GM12878 (cell line): ENCODE results near the gene MRPS21. TPM values are rescaled to one million over a fixed set of nuclear protein-coding genes. Genes with fewer than 3 reads are reported as not detected.

ENCODE experiments used
- FOS ChIP-seq: IDR thresholded peaks from 3 replicates; pipeline ENCODE4 v1.6.1; 2011; ENCODE audit warnings: borderline replicate concordance; ENCODE audit not compliant: insufficient read length; ENCODE audit errors: extremely low read depth
- REST ChIP-seq: IDR thresholded peaks from 2 replicates; pipeline ENCODE4 v1.6.1; 2012; ENCODE audit warnings: mild to moderate bottlenecking, low read depth, low read length
- SMAD1 ChIP-seq: fragments of 450-650 bp; IDR thresholded peaks from 2 replicates; pipeline ENCODE4 v1.6.1; 2018; ENCODE audit warnings: mild to moderate bottlenecking, low read depth; ENCODE audit not compliant: partially characterized antibody
- ZNF687 ChIP-seq: fragments of 450-650 bp; IDR thresholded peaks from 2 replicates; pipeline ENCODE4 v1.6.1; 2017; ENCODE audit warnings: mild to moderate bottlenecking, moderate library complexity
- polyA plus RNA-seq, 11 experiments: library from polyadenylated mRNA; depleted of rRNA in 4 of 11; unstranded in 6 of 11; stranded (reverse) in 5 of 11; fragments of >200 nt; fragmentation: Nextera tagmentation in 4 of 11; fragmentation: Illumina TruSeq in 1 of 11; extraction: Ambion mirVana in 4 of 11; extraction: Trizol in 1 of 11; gene quantifications; 1 replicate in 1 of 11; 2 replicates in 10 of 11; pipeline versions ENCODE4 v1.2.1 to v1.2.3, GENCODE V29; 2011 to 2016; ENCODE audit warnings: inconsistent platforms in 2 of 11, missing spikeins in 2 of 11, low read depth in 1 of 11
- total RNA-seq, 4 experiments: library from RNA; depleted of rRNA in 3 of 4; stranded (reverse); fragments of >200 nt in 3 of 4; fragmentation: Illumina TruSeq in 1 of 4; extraction: Trizol in 1 of 4; gene quantifications; 2 replicates each; pipeline versions ENCODE4 v1.2.1 to v1.2.3, GENCODE V29; 2013 to 2021
- TF ChIP-seq, protein P1 (sequence below): IDR thresholded peaks from 2 replicates; pipeline ENCODE4 v1.6.1; 2012; ENCODE audit warnings: low read depth, low read length, improper control_type of control experiment

Gene MRPS21
- total and polyA plus RNA-seq, 10 of the 15 experiments (the other 5 are each of a cell fraction or from before 2014, with no cell fraction given) = 69.4 to 275 (median 103) TPM

- TF ChIP-seq FOS (no peak), SMAD1 (no peak), ZNF687 (no peak), REST (no peak)
- TF ChIP-seq, protein P1, sequence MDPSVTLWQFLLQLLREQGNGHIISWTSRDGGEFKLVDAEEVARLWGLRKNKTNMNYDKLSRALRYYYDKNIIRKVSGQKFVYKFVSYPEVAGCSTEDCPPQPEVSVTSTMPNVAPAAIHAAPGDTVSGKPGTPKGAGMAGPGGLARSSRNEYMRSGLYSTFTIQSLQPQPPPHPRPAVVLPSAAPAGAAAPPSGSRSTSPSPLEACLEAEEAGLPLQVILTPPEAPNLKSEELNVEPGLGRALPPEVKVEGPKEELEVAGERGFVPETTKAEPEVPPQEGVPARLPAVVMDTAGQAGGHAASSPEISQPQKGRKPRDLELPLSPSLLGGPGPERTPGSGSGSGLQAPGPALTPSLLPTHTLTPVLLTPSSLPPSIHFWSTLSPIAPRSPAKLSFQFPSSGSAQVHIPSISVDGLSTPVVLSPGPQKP = no peak
Observed at GRCh38 chr1:150352866-150353265, 59.2 kb downstream of the MRPS21 start (continued).

Other genes with a start within 250 kb of the MRPS21 start
Only the 7 nearest of the 12 such genes appear.
- 59.2 and 73.2 TPM in 2 replicates for gene ANP32E, start 57.7 kb upstream of the MRPS21 start, total RNA-seq (2014; rRNA removed)
- 106 and 111 TPM in 2 replicates for gene ANP32E, start 57.7 kb upstream of the MRPS21 start, total RNA-seq (2014; rRNA removed; fragmentation: Illumina TruSeq; extraction: Trizol)
- 92.8 and 98.6 TPM in 2 replicates for gene ANP32E, start 57.7 kb upstream of the MRPS21 start, total RNA-seq (2021)
- gene ANP32E, start 57.7 kb upstream of the MRPS21 start, polyA plus RNA-seq (2011; rRNA removed) = 67.6 and 129 TPM in 2 replicates
- gene ANP32E, start 57.7 kb upstream of the MRPS21 start, polyA plus RNA-seq (2014; fragmentation: Illumina TruSeq; extraction: Trizol) = 137 and 179 TPM in 2 replicates
- 100 to 1,000 TPM; 142 to 250 TPM for gene ANP32E, start 57.7 kb upstream of the MRPS21 start, polyA plus RNA-seq (2014; fragmentation: Nextera tagmentation; extraction: Ambion mirVana)
- 66.3 and 73.2 TPM in 2 replicates for gene ANP32E, start 57.7 kb upstream of the MRPS21 start, polyA plus RNA-seq (2014; rRNA removed)
- gene ANP32E, start 57.7 kb upstream of the MRPS21 start, polyA plus RNA-seq (2016; fragmentation: Nextera tagmentation; extraction: Ambion mirVana) = 100 to 1,000 TPM; 240 to 243 TPM
- not detected in 2 replicates for gene CA14, start 36.1 kb upstream of the MRPS21 start, total RNA-seq (2014; rRNA removed)
- not detected in 2 replicates for gene CA14, start 36.1 kb upstream of the MRPS21 start, total RNA-seq (2014; rRNA removed; fragmentation: Illumina TruSeq; extraction: Trizol)
- not detected in 2 replicates for gene CA14, start 36.1 kb upstream of the MRPS21 start, total RNA-seq (2021)
- not detected in 2 replicates for gene CA14, start 36.1 kb upstream of the MRPS21 start, polyA plus RNA-seq (2011; rRNA removed)
- gene CA14, start 36.1 kb upstream of the MRPS21 start, polyA plus RNA-seq (2014; fragmentation: Illumina TruSeq; extraction: Trizol) = not detected in 2 replicates
- under 1 TPM; 0.11 to 0.26 TPM for gene CA14, start 36.1 kb upstream of the MRPS21 start, polyA plus RNA-seq (2014; fragmentation: Nextera tagmentation; extraction: Ambion mirVana)
- not detected in 2 replicates for gene CA14, start 36.1 kb upstream of the MRPS21 start, polyA plus RNA-seq (2014; rRNA removed)
- under 1 TPM; 0.32 to 0.35 TPM for gene CA14, start 36.1 kb upstream of the MRPS21 start, polyA plus RNA-seq (2016; fragmentation: Nextera tagmentation; extraction: Ambion mirVana)
- 93.7 and 95.7 TPM in 2 replicates for gene APH1A, start 24.8 kb upstream of the MRPS21 start, total RNA-seq (2014; rRNA removed)
- gene APH1A, start 24.8 kb upstream of the MRPS21 start, total RNA-seq (2014; rRNA removed; fragmentation: Illumina TruSeq; extraction: Trizol) = 79.4 and 79.7 TPM in 2 replicates
- gene APH1A, start 24.8 kb upstream of the MRPS21 start, total RNA-seq (2021) = 130 TPM in 2 replicates
- 95.5 and 116 TPM in 2 replicates for gene APH1A, start 24.8 kb upstream of the MRPS21 start, polyA plus RNA-seq (2011; rRNA removed)
- gene APH1A, start 24.8 kb upstream of the MRPS21 start, polyA plus RNA-seq (2014; fragmentation: Illumina TruSeq; extraction: Trizol) = 83.0 and 106 TPM in 2 replicates
- 10 to 100 TPM in 1 of 2 experiments, 1 to 10 TPM in 1; 6.7 to 13.5 TPM for gene APH1A, start 24.8 kb upstream of the MRPS21 start, polyA plus RNA-seq (2014; fragmentation: Nextera tagmentation; extraction: Ambion mirVana)
- 123 and 124 TPM in 2 replicates for gene APH1A, start 24.8 kb upstream of the MRPS21 start, polyA plus RNA-seq (2014; rRNA removed)
- gene APH1A, start 24.8 kb upstream of the MRPS21 start, polyA plus RNA-seq (2016; fragmentation: Nextera tagmentation; extraction: Ambion mirVana) = 10 to 100 TPM; 37.0 to 40.3 TPM
- gene C1orf54, start 21.1 kb upstream of the MRPS21 start, total RNA-seq (2014; rRNA removed) = 19.8 and 24.6 TPM in 2 replicates
- 24.0 and 24.6 TPM in 2 replicates for gene C1orf54, start 21.1 kb upstream of the MRPS21 start, total RNA-seq (2014; rRNA removed; fragmentation: Illumina TruSeq; extraction: Trizol)
- 13.5 and 16.7 TPM in 2 replicates for gene C1orf54, start 21.1 kb upstream of the MRPS21 start, total RNA-seq (2021)
- 3.0 and 3.1 TPM in 2 replicates for gene C1orf54, start 21.1 kb upstream of the MRPS21 start, polyA plus RNA-seq (2011; rRNA removed)
- 22.8 and 31.8 TPM in 2 replicates for gene C1orf54, start 21.1 kb upstream of the MRPS21 start, polyA plus RNA-seq (2014; fragmentation: Illumina TruSeq; extraction: Trizol)
- 10 to 100 TPM; 80.3 to 87.7 TPM for gene C1orf54, start 21.1 kb upstream of the MRPS21 start, polyA plus RNA-seq (2014; fragmentation: Nextera tagmentation; extraction: Ambion mirVana)
- 21.4 and 28.4 TPM in 2 replicates for gene C1orf54, start 21.1 kb upstream of the MRPS21 start, polyA plus RNA-seq (2014; rRNA removed)
- gene C1orf54, start 21.1 kb upstream of the MRPS21 start, polyA plus RNA-seq (2016; fragmentation: Nextera tagmentation; extraction: Ambion mirVana) = 10 to 100 TPM; 32.7 to 33.0 TPM
- gene CIART, start 11.3 kb upstream of the MRPS21 start, total RNA-seq (2014; rRNA removed) = 0.68 and 0.76 TPM in 2 replicates
- 0.60 and 0.76 TPM in 2 replicates for gene CIART, start 11.3 kb upstream of the MRPS21 start, total RNA-seq (2014; rRNA removed; fragmentation: Illumina TruSeq; extraction: Trizol)
- gene CIART, start 11.3 kb upstream of the MRPS21 start, total RNA-seq (2021) = 0.54 and 1.4 TPM in 2 replicates
- gene CIART, start 11.3 kb upstream of the MRPS21 start, polyA plus RNA-seq (2011; rRNA removed) = 0.61 and 1.4 TPM in 2 replicates
- gene CIART, start 11.3 kb upstream of the MRPS21 start, polyA plus RNA-seq (2014; fragmentation: Illumina TruSeq; extraction: Trizol) = 1.0 and 2.0 TPM in 2 replicates
- gene CIART, start 11.3 kb upstream of the MRPS21 start, polyA plus RNA-seq (2014; fragmentation: Nextera tagmentation; extraction: Ambion mirVana) = under 1 TPM; 0.61 to 0.62 TPM
- gene CIART, start 11.3 kb upstream of the MRPS21 start, polyA plus RNA-seq (2014; rRNA removed) = 1.2 and 1.3 TPM in 2 replicates
- under 1 TPM; 0.44 to 0.66 TPM for gene CIART, start 11.3 kb upstream of the MRPS21 start, polyA plus RNA-seq (2016; fragmentation: Nextera tagmentation; extraction: Ambion mirVana)
- gene PRPF3, start 27.7 kb downstream of the MRPS21 start, total RNA-seq (2014; rRNA removed) = 48.7 and 52.8 TPM in 2 replicates
- gene PRPF3, start 27.7 kb downstream of the MRPS21 start, total RNA-seq (2014; rRNA removed; fragmentation: Illumina TruSeq; extraction: Trizol) = 62.7 and 64.4 TPM in 2 replicates
- 43.2 and 46.2 TPM in 2 replicates for gene PRPF3, start 27.7 kb downstream of the MRPS21 start, total RNA-seq (2021)
- 45.2 and 49.6 TPM in 2 replicates for gene PRPF3, start 27.7 kb downstream of the MRPS21 start, polyA plus RNA-seq (2011; rRNA removed)
- gene PRPF3, start 27.7 kb downstream of the MRPS21 start, polyA plus RNA-seq (2014; fragmentation: Illumina TruSeq; extraction: Trizol) = 67.5 and 78.4 TPM in 2 replicates
- 10 to 100 TPM; 18.3 to 48.7 TPM for gene PRPF3, start 27.7 kb downstream of the MRPS21 start, polyA plus RNA-seq (2014; fragmentation: Nextera tagmentation; extraction: Ambion mirVana)
- gene PRPF3, start 27.7 kb downstream of the MRPS21 start, polyA plus RNA-seq (2014; rRNA removed) = 46.8 and 54.5 TPM in 2 replicates
- gene PRPF3, start 27.7 kb downstream of the MRPS21 start, polyA plus RNA-seq (2016; fragmentation: Nextera tagmentation; extraction: Ambion mirVana) = 10 to 100 TPM; 46.0 to 46.9 TPM
- 7.9 and 8.7 TPM in 2 replicates for gene RPRD2, start 70.3 kb downstream of the MRPS21 start, total RNA-seq (2014; rRNA removed)
- gene RPRD2, start 70.3 kb downstream of the MRPS21 start, total RNA-seq (2014; rRNA removed; fragmentation: Illumina TruSeq; extraction: Trizol) = 9.2 and 9.4 TPM in 2 replicates
- 24.5 and 24.8 TPM in 2 replicates for gene RPRD2, start 70.3 kb downstream of the MRPS21 start, total RNA-seq (2021)
- 6.5 and 16.1 TPM in 2 replicates for gene RPRD2, start 70.3 kb downstream of the MRPS21 start, polyA plus RNA-seq (2011; rRNA removed)
- gene RPRD2, start 70.3 kb downstream of the MRPS21 start, polyA plus RNA-seq (2014; fragmentation: Illumina TruSeq; extraction: Trizol) = 22.7 and 23.0 TPM in 2 replicates
- 1 to 10 TPM; 1.9 to 4.0 TPM for gene RPRD2, start 70.3 kb downstream of the MRPS21 start, polyA plus RNA-seq (2014; fragmentation: Nextera tagmentation; extraction: Ambion mirVana)
- gene RPRD2, start 70.3 kb downstream of the MRPS21 start, polyA plus RNA-seq (2014; rRNA removed) = 10.4 and 12.6 TPM in 2 replicates
- gene RPRD2, start 70.3 kb downstream of the MRPS21 start, polyA plus RNA-seq (2016; fragmentation: Nextera tagmentation; extraction: Ambion mirVana) = 10 to 100 TPM; 21.6 to 24.2 TPM